HL-60/S4 treated with phorbol 12-myristate 13-acetate at 8.2 ng/mL for 4 days and 3 days (cell line): Measurements from ENCODE around the gene RUVBL1.
"Not testable (repeated sequence)": the region's sequence is repeated elsewhere in the genome, so short reads cannot be mapped to it uniquely, and the experiment has no call there.

Source experiments
- in situ Hi-C: fragments of 300-500 bp; cut with MboI; formaldehyde crosslinking; loops from 2 replicates; pipeline ENCODE4 v1.15.0; 2022; ENCODE audit warnings: low sequenced_read_pairs

The RUVBL1 gene

GRCh38 chr3:128123538-128124368, at the start of gene RUVBL1:
Gene RUVBL1 (minus strand): TSS chr3:128123812. CDS start chr3:128123724, 88 bp downstream.
- in situ Hi-C loops, result no loop called here

GRCh38 chr3:128173200-128173599, 49.6 kb upstream of the RUVBL1 start:
- in situ Hi-C loops, result loop anchor here (10.0 kb wide), 1 partner anchor 412 kb away; no protein-coding TSS in a partner anchor

- in situ Hi-C loops, result loop anchor here (10.0 kb wide), 1 partner anchor 414 kb away; no protein-coding TSS in a partner anchor
Measured at GRCh38 chr3:128170866-128171516, 47.4 kb upstream of the RUVBL1 start.

- in situ Hi-C loops, result no loop called here
Measured at GRCh38 chr3:128168836-128169235, 45.2 kb upstream of the RUVBL1 start.

GRCh38 chr3:128167973-128168674, 44.5 kb upstream of the RUVBL1 start:
- in situ Hi-C loops, result no loop called here

- in situ Hi-C loops, result no loop called here
Measured at GRCh38 chr3:128167646-128167972, 44.0 kb upstream of the RUVBL1 start.

- in situ Hi-C loops, result no loop called here
Measured at GRCh38 chr3:128166971-128167453, 43.4 kb upstream of the RUVBL1 start.

- in situ Hi-C loops, result no loop called here
Measured at GRCh38 chr3:128163432-128163831, 39.8 kb upstream of the RUVBL1 start.

- in situ Hi-C loops, result no loop called here
Measured at GRCh38 chr3:128160661-128161060, 37.0 kb upstream of the RUVBL1 start.

- in situ Hi-C loops, result no loop called here
Measured at GRCh38 chr3:128155616-128156360, 32.2 kb upstream of the RUVBL1 start.

- in situ Hi-C loops, result not testable (repeated sequence)
Measured at GRCh38 chr3:128154354-128154753, 30.7 kb upstream of the RUVBL1 start.

GRCh38 chr3:128153156-128154041, 29.8 kb upstream of the RUVBL1 start, which contains the start of gene EEFSEC:
Gene EEFSEC (plus strand): TSS chr3:128153481. CDS start chr3:128153508, 27 bp downstream.
- in situ Hi-C loops, result no loop called here

- in situ Hi-C loops, result no loop called here
Measured at GRCh38 chr3:128152419-128153155, 29.0 kb upstream of the RUVBL1 start.

- in situ Hi-C loops, result no loop called here
Measured at GRCh38 chr3:128151758-128152274, 28.2 kb upstream of the RUVBL1 start.

- in situ Hi-C loops, result no loop called here
Measured at GRCh38 chr3:128149650-128150049, 26.0 kb upstream of the RUVBL1 start.

GRCh38 chr3:128146201-128146600, 22.6 kb upstream of the RUVBL1 start:
- in situ Hi-C loops, result no loop called here

GRCh38 chr3:128145279-128145678, 21.7 kb upstream of the RUVBL1 start:
- in situ Hi-C loops, result no loop called here

GRCh38 chr3:128144512-128145187, 21.0 kb upstream of the RUVBL1 start:
- in situ Hi-C loops, result no loop called here
